ENCODE results near the gene CTSZ. TPM values are rescaled to one million over a fixed set of nuclear protein-coding genes. Genes with fewer than 3 reads are reported as not detected.
A peak's percentile ranks its signal among the peaks of the same experiment; 100 is the strongest.

Gene CTSZ
- total and polyA plus RNA-seq, 2 of the 4 experiments (the other 2 are of a cell fraction), result 46.1 to 88.5 TPM

DNA sequence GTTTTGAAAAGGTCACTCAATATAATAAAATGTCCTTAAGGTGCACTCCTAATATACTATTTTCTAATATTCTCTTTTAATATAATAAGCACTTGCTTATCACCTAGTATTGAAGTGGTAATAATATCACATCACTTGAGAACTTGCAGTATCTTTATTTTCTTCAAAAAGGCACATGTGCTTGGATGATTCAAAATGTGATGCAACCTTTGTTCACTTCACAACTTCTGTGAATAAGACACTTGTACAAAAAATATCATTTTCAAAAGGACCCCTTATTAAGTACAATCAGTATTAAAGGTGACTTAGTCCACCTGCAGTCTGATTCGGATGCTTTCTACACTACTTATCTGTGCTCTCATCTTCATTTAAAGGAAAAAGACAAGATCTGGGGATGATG lies 32.2 kb upstream of the CTSZ start:
- POLR2A ChIA-PET (ENCODE audit: unreplicated experiment), result no interaction called here
- no peak overlapping the region for H3K4ac ChIP-seq (ENCODE audit: low read depth, low read length)
- H4K91ac ChIP-seq (ENCODE audit: insufficient read depth, low read depth, low read length), result no peak overlapping the region
- DNase-seq (peak; percentile 45), ATAC-seq (ENCODE audit: low read depth) (no peak)
- H3K23ac ChIP-seq (ENCODE audit: low read depth, low read length), result no peak overlapping the region
- H2BK120ac ChIP-seq (ENCODE audit: low read depth, low read length), result no peak overlapping the region
- no CpG with 5 or more reads among the region's 1 CpG for WGBS, 2 experiments (ENCODE audit: extremely low coverage in 2 of 2, insufficient read length in 1 of 2)
- dilution Hi-C loops (cut with HindIII; ENCODE audit: low sequenced_read_pairs, unreplicated experiment), result no loop called here
- no peak overlapping the region for H3K27ac ChIP-seq (ENCODE audit: insufficient read depth, low read length)
- H2BK15ac ChIP-seq (ENCODE audit: low read depth, low read length), result no peak overlapping the region
- no peak overlapping the region for H3K4me2 ChIP-seq (ENCODE audit: low read depth, low read length)
- H3K9me3 ChIP-seq (ENCODE audit: control insufficient read depth, insufficient read depth, low read length), result no peaks in the 10 kb centered on the region
- no peaks in the 10 kb centered on the region for H3K27me3 ChIP-seq (ENCODE audit: control insufficient read depth, insufficient read depth, low read length)
- H3K9ac ChIP-seq (ENCODE audit: low read depth, low read length), result no peak overlapping the region
- H2AK5ac ChIP-seq (ENCODE audit: low read depth, low read length), result no peak overlapping the region
- in situ Hi-C loops (cut with MboI; ENCODE audit: low sequenced_read_pairs), result loop anchor here (25.0 kb wide), 3 partner anchors 802 to 1652 kb away; partner anchors contain the start of genes ANKRD60 and RBM38
- CTCF ChIA-PET, result no interaction called here
- no peak overlapping the region for H4K5ac ChIP-seq (ENCODE audit: low read depth, low read length)
- H3K9me1 ChIP-seq (ENCODE audit: insufficient read depth, low read length), result peaks cover 9% of the 10 kb centered on the region; the same call in 1 of the 2 replicates
- H3K36me3 ChIP-seq (ENCODE audit: control insufficient read depth, insufficient read depth, low read length), result peaks cover 21% of the 10 kb centered on the region
- peaks cover 36 to 56% of the 10 kb centered on the region in 2 experiments for H3K79me1 ChIP-seq (ENCODE audit: low read depth in 1 of 2, low read length in 2 of 2)
- H3K18ac ChIP-seq (ENCODE audit: low read depth, low read length), result no peak overlapping the region
- intact Hi-C loops (cut with micrococcal nuclease), result no loop called here
- H3K4me3 ChIP-seq (ENCODE audit: insufficient read depth, low read depth, low read length), result no peak overlapping the region
- H4K8ac ChIP-seq (ENCODE audit: low read depth in 2 of 2, low read length in 2 of 2), result no peak overlapping the region
- peaks cover 8% of the 10 kb centered on the region for H3K4me1 ChIP-seq (ENCODE audit: control insufficient read depth, insufficient read depth, low read length)
- no peak overlapping the region for H2BK5ac ChIP-seq (ENCODE audit: low read depth, low read length, poor library complexity, severe bottlenecking)
- no peak overlapping the region for H2AK9ac ChIP-seq (replicated peaks; ENCODE audit: low read depth, low read length, poor library complexity)
- H2BK20ac ChIP-seq (ENCODE audit: low read depth, low read length), result no peak overlapping the region
- no peak overlapping the region for H3K56ac ChIP-seq (ENCODE audit: extremely low read depth, insufficient read depth, low read length)
- H4K20me1 ChIP-seq (ENCODE audit: insufficient read depth, low read length), result peaks cover 9% of the 10 kb centered on the region; the same call in 1 of the 2 replicates
- no TSS peak for BruUV-seq (replicated peaks)
- H3K14ac ChIP-seq (replicated peaks; ENCODE audit: low read depth, low read length), result no peak overlapping the region
- TF ChIP-seq, protein P1, sequence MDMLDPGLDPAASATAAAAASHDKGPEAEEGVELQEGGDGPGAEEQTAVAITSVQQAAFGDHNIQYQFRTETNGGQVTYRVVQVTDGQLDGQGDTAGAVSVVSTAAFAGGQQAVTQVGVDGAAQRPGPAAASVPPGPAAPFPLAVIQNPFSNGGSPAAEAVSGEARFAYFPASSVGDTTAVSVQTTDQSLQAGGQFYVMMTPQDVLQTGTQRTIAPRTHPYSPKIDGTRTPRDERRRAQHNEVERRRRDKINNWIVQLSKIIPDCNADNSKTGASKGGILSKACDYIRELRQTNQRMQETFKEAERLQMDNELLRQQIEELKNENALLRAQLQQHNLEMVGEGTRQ (IDR thresholded peaks at IDR 0.05; ENCODE audit: low read depth, low read length), result no peak
- no peak for TF ChIP-seq MAFK (IDR thresholded peaks at IDR 0.05; ENCODE audit: low read depth, low read length)
- TF ChIP-seq NFE2L2 (IDR thresholded peaks at IDR 0.05; ENCODE audit: low read depth, low read length), result no peak
- peak; percentile 88 for TF ChIP-seq CEBPB (IDR thresholded peaks at IDR 0.05; ENCODE audit: low read depth, low read length)
- H2AFZ ChIP-seq (replicated peaks; ENCODE audit: low read length, poor library complexity), result no peak overlapping the region

Data from IMR-90 (cell line).